ENCODE data around the gene PDK3.

The PDK3 gene

GRCh38 chrX:24498181-24498580, 33.1 kb downstream of the PDK3 start:
- peak; percentile 22 for TF ChIP-seq CTCF (IDR thresholded peaks at IDR 0.05; ENCODE audit: low read depth, low read length, missing control alignments)
- DNase-seq (ENCODE audit: low read depth) = no peak
- H3K4me3 ChIP-seq (ENCODE audit: low read depth, low read length) = no peak overlapping the region

GRCh38 chrX:24498975-24499374, 33.9 kb downstream of the PDK3 start:
- TF ChIP-seq CTCF (IDR thresholded peaks at IDR 0.05; ENCODE audit: low read depth, low read length, missing control alignments) = peak; percentile 32
- no peak for DNase-seq (ENCODE audit: low read depth)
- no peak overlapping the region for H3K4me3 ChIP-seq (ENCODE audit: low read depth, low read length)

GRCh38 chrX:24506082-24506481, 41.0 kb downstream of the PDK3 start:
- TF ChIP-seq CTCF (IDR thresholded peaks at IDR 0.05; ENCODE audit: low read depth, low read length, missing control alignments) = no peak
- H3K4me3 ChIP-seq (ENCODE audit: low read depth, low read length) = no peak overlapping the region
- DNase-seq (ENCODE audit: low read depth) = no peak

GRCh38 chrX:24508375-24508774, 43.3 kb downstream of the PDK3 start:
- H3K4me3 ChIP-seq (ENCODE audit: low read depth, low read length) = no peak overlapping the region
- no peak for TF ChIP-seq CTCF (IDR thresholded peaks at IDR 0.05; ENCODE audit: low read depth, low read length, missing control alignments)
- DNase-seq (ENCODE audit: low read depth) = no peak

GRCh38 chrX:24513416-24513815, 48.3 kb downstream of the PDK3 start:
- peak; percentile 35 for DNase-seq (ENCODE audit: low read depth)
- no peak overlapping the region for H3K4me3 ChIP-seq (ENCODE audit: low read depth, low read length)
- no peak for TF ChIP-seq CTCF (IDR thresholded peaks at IDR 0.05; ENCODE audit: low read depth, low read length, missing control alignments)

GRCh38 chrX:24515447-24515846, 50.4 kb downstream of the PDK3 start:
- H3K4me3 ChIP-seq (ENCODE audit: low read depth, low read length) = no peak overlapping the region
- TF ChIP-seq CTCF (IDR thresholded peaks at IDR 0.05; ENCODE audit: low read depth, low read length, missing control alignments) = no peak
- no peak for DNase-seq (ENCODE audit: low read depth)

- H3K4me3 ChIP-seq (ENCODE audit: low read depth, low read length) = no peak overlapping the region
- no peak for DNase-seq (ENCODE audit: low read depth)
- no peak for TF ChIP-seq CTCF (IDR thresholded peaks at IDR 0.05; ENCODE audit: low read depth, low read length, missing control alignments)
These were observed 55.4 kb downstream of the PDK3 start for GRCh38 chrX:24520472-24520871.
